ENCODE data around the gene PKNOX2.

The PKNOX2 gene

DNA sequence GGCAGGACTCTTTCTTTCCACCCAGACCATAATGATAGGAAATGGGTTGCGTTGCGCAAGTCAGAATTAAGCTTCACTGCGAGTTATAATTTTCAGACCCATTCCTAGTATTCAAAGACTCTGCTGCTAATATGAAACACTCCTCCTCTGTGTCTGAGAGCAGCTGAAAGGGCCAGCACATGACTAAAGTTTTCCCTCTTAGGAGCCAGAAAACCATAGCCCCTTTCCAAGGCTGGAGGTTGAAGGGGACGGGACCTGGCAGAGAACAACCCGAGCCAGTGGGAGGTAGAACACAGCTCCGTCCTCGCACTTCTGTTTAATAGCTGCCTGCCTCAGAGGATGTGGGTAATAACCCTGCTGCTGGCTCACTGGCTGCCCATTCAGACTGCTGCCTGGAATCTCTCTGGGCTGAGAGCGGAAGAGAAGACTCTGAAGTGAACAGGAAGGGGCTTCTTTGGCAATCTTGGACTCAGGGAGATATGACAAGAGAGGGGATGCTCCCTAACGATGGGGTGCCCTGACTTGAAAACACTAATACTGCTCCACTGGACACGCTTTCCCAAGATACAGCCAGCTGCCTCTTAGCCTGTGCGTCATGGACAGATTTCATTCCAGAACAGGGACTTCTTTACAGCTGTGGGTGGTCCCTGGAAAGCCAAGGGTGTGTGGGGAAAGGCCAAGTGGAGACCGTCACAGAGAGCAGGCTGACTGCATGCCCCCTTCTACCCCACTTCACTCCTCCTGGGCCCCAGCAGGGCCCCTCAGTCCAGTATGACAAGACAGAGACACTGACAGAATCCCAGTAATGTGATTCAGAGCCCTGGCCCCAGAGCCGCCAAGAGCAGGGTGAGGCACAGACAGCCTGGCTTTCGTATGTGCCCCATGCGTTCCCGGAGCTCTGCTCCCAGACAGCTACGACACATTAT is 174.6 kb downstream of the PKNOX2 start:
- no peak overlapping the region for H3K4me3 ChIP-seq (ENCODE audit: low read depth, low read length)

DNA sequence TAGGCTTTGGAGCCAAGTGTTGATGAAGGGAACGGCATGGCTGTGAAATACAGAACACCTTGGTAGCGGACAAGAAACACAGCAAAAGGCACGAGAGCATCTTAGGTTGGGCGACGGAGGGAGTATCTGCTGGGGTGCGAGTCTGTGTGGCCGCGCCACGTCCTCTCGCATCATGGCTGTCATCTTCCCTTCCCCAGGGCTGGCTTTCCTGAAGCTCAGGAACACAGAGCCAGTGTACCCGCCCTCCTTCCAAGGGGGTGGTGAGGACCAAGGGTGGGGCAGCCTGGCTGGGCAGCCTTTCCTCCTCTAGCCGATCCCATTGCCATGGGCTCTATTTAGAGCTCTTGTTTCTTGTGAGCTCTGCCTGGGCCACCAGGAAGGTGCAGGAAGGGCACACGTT is 177.1 kb downstream of the PKNOX2 start:
- H3K4me3 ChIP-seq (ENCODE audit: low read depth, low read length), result no peak overlapping the region
- TF ChIP-seq, protein P1, sequence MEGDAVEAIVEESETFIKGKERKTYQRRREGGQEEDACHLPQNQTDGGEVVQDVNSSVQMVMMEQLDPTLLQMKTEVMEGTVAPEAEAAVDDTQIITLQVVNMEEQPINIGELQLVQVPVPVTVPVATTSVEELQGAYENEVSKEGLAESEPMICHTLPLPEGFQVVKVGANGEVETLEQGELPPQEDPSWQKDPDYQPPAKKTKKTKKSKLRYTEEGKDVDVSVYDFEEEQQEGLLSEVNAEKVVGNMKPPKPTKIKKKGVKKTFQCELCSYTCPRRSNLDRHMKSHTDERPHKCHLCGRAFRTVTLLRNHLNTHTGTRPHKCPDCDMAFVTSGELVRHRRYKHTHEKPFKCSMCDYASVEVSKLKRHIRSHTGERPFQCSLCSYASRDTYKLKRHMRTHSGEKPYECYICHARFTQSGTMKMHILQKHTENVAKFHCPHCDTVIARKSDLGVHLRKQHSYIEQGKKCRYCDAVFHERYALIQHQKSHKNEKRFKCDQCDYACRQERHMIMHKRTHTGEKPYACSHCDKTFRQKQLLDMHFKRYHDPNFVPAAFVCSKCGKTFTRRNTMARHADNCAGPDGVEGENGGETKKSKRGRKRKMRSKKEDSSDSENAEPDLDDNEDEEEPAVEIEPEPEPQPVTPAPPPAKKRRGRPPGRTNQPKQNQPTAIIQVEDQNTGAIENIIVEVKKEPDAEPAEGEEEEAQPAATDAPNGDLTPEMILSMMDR (IDR thresholded peaks at IDR 0.05; ENCODE audit: borderline replicate concordance, insufficient read depth, low read depth, low read length), result no peak

More for the DNA sequence above, 174.6 kb downstream of the PKNOX2 start:
- TF ChIP-seq, protein P1 (IDR thresholded peaks at IDR 0.05; ENCODE audit: borderline replicate concordance, insufficient read depth, low read depth, low read length), result no peak

DNA sequence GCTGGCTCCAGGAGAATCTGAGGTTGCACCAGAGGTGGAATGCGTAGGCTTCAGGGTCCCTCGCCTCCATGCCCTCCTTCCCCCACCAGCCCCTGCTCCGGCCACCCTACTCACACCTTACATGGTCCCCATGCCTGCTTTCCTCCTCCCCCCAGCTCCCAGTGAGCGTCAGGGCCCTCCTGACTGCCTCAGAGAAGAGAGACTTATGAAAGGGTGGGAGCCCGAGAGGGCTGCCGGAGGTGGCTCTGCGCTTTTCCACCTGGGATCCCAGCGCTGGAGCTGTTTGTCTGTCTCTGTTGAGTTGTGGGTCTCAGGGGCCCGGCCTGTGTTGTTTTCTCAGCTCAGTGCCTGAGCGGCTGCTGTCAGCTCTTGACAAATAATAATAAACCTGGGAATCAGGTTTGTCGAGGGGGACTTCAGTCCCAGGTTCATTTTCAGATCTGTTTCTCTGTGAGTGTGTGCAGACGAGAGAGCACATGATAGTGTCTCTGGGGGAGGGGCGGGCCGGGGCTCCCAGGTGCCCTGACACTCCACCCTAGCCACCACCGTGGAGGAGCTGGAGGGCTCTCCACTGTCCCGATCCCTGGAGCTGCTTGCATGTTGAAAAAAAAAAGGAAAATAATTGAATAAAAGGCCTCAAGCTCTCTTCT is 177.9 kb downstream of the PKNOX2 start:
- TF ChIP-seq, protein P1 (IDR thresholded peaks at IDR 0.05; ENCODE audit: borderline replicate concordance, insufficient read depth, low read depth, low read length), result no peak
- H3K4me3 ChIP-seq (ENCODE audit: low read depth, low read length), result no peak overlapping the region

DNA sequence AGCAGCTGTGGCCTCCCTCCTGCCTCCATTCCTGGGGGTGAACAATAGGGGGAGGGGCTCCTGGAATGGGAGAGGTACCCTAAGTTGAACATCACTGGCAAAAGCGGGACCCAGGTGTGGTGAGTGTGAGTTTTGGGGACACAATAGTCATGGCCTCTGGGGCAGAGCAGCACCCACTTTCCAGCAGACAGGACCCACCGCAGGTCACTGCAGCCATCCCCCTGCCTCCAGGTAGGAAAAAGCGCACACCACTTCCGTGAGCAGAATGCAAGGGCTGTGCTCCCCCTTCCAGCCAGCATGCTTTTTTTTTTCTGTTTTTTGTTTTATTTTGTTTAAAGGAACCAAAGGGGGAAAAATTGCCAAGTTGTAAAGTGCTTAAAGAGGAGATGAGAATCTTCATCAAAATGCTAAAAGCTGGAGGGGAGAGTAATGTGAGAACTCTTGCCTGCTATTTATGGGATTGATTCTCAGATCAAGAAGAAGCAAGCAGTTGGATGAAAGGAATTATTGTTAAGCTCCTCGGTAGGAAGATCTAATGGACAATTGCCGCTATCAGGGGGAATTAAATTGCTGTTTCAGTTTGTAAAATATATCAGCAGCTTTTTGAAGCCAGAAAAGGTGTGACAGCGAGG is 178.7 kb downstream of the PKNOX2 start:
- TF ChIP-seq, protein P1 (IDR thresholded peaks at IDR 0.05; ENCODE audit: borderline replicate concordance, insufficient read depth, low read depth, low read length), result no peak
- H3K4me3 ChIP-seq (ENCODE audit: low read depth, low read length), result no peak overlapping the region

DNA sequence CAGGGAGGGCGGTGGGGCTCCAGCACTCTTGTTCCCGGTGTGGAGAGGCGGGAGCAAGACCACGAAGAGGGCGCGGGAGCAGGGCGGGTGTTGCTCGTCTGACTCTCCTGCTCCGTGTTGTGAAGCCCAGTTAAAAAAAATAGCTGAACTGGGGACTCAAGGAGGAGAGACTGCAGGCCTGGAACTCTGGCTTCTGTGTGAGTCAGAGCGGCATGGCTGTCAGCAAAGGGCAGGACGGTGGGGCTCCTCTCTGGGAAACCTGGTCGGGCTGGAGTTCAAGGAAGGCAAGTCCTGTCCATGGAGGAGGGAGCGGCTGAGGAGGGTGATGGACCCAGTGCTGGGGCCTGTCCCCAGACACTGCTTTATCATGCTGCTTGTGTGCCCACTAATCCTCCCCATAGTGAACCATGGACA is 179.2 kb downstream of the PKNOX2 start:
- TF ChIP-seq, protein P1 (IDR thresholded peaks at IDR 0.05; ENCODE audit: borderline replicate concordance, insufficient read depth, low read depth, low read length), result no peak

DNA sequence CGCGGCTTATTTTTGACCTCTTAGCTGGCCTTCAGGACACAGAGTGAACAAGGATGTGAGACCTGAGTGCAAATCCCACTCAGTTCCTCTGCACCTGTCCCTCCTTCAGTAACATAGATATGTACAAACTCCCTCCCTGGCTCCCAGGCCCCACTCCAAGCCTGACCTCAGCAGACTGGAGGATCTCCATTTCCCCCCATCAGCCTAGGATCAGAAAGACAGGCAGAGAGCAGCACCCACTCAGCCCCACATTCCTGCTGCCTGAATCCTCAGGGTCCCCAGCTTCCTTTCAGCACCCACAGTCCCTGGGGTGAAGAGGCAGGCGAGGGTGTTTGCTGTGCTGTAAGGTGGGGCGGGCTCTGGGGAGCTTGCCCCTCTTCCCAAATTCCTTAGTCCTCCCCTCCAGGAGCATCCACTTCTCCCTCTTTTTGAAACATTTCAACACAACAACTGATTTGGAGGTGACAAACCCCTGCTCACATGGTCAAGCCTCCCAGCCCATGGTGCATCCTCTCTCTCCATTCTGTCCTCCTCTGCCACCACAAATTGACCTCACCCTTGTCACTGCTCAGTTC is 180.4 kb downstream of the PKNOX2 start:
- no peak overlapping the region for H3K4me3 ChIP-seq (ENCODE audit: low read depth, low read length)
- TF ChIP-seq, protein P1 (IDR thresholded peaks at IDR 0.05; ENCODE audit: borderline replicate concordance, insufficient read depth, low read depth, low read length), result no peak

More for the DNA sequence above, 179.2 kb downstream of the PKNOX2 start:
- H3K4me3 ChIP-seq (ENCODE audit: low read depth, low read length), result no peak overlapping the region

Measured in GM12875 (cell line).